ENCODE data around the gene SYNC.
A peak's percentile ranks its signal among the peaks of the same experiment; 100 is the strongest.

The SYNC gene

DNA sequence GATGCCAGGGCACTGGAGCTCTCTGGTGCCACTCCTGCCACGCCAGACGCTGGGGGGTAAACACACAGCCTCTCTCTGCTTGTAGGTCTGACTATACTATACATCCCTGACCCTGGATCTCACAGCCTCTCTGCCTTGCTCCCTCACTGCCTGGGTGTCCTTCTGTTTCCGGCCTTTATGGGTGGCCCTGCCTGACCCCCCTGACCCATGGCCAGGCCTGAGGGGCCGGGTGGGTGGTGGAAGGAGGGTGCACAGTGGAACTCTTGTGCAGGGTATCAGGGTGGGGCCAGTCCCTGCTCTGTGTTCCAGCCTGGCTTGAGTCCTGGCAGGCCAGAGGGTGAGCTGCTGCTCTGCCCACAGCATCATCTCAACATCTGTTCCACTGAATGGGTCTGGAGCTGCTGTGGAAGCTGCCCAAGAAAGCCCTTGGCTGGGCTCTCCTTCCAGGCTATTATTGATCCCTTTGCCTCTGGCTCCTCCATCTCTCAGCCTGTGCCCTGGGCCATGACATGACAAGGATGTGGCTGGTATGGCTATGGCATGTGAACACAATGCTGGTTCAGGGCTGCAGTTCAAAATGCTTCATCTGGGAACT, 17.2 kb upstream of the SYNC start:
- DNase-seq (ENCODE audit: low read depth), result no peak
- H3K4me3 ChIP-seq (ENCODE audit: low read length), result no peak overlapping the region
- TF ChIP-seq, protein P1, sequence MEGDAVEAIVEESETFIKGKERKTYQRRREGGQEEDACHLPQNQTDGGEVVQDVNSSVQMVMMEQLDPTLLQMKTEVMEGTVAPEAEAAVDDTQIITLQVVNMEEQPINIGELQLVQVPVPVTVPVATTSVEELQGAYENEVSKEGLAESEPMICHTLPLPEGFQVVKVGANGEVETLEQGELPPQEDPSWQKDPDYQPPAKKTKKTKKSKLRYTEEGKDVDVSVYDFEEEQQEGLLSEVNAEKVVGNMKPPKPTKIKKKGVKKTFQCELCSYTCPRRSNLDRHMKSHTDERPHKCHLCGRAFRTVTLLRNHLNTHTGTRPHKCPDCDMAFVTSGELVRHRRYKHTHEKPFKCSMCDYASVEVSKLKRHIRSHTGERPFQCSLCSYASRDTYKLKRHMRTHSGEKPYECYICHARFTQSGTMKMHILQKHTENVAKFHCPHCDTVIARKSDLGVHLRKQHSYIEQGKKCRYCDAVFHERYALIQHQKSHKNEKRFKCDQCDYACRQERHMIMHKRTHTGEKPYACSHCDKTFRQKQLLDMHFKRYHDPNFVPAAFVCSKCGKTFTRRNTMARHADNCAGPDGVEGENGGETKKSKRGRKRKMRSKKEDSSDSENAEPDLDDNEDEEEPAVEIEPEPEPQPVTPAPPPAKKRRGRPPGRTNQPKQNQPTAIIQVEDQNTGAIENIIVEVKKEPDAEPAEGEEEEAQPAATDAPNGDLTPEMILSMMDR (conservative IDR thresholded peaks at IDR 0.05; ENCODE audit: low read length), result no peak

DNA sequence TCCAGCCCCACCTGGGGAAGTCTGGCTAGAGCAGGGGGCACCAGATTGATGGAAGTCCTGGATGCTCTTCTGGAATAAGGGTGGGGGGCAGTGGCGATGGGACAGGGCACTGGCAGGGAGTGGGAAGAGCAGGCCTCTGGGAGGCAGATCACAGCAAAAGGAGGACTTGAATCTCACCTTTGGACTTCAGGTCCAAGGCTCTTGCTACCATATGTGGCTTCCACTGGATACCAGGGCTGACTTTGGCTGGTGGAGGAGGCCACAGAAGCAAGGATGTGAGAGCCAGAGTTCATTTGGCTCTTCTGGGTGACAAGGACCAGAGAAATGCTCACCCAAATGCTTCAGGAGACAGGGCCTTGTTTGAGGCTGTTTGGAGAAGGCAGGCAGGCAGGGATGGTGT, 16.0 kb upstream of the SYNC start:
- no peak for DNase-seq (ENCODE audit: low read depth)

DNA sequence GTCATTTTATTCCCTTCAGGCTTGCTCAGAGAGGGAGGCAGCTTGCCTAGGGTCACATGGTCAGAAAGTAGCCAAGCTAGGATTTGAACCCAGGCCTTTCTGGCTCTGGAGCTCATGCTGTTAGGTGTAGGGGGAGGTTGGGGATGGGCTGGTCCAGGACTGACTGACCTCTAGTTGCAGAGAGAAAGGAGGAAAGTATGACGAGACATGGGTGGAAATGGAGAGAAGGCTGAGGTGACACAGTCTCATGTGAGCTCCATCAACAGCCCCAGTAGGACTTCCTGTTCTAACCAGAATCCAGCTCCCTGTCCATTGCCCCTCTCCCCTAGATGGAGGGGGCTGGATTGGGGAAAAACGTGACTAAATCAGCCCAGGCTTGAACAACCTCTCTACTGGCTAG, 15.5 kb upstream of the SYNC start:
- H3K4me3 ChIP-seq (ENCODE audit: low read length), result no peak overlapping the region
- no peak for DNase-seq (ENCODE audit: low read depth)
- TF ChIP-seq, protein P1 (conservative IDR thresholded peaks at IDR 0.05; ENCODE audit: low read length), result no peak

More for the DNA sequence above, 16.0 kb upstream of the SYNC start:
- TF ChIP-seq, protein P1 (conservative IDR thresholded peaks at IDR 0.05; ENCODE audit: low read length), result no peak
- no peak overlapping the region for H3K4me3 ChIP-seq (ENCODE audit: low read length)

DNA sequence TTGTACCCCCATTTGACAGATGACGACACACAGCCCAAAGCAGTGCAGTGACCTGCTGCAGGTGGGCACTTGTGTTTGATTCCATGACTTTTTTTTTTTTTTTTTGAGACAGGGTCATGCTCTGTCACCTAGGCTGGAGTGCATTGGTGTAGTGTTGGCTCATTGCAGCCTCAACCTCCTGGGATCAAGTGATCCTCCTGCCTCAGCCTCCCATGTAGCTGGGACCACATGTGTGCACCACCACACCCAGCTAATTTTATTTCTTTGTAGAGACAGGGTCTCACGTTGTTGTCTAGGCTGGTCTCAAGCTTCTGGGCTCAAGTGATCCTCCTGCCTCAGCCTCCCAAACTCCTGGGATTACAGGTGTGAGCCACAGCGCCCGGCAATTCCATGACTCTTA, 14.9 kb upstream of the SYNC start:
- no peak for DNase-seq (ENCODE audit: low read depth)
- TF ChIP-seq, protein P1 (conservative IDR thresholded peaks at IDR 0.05; ENCODE audit: low read length), result no peak
- no peak overlapping the region for H3K4me3 ChIP-seq (ENCODE audit: low read length)

DNA sequence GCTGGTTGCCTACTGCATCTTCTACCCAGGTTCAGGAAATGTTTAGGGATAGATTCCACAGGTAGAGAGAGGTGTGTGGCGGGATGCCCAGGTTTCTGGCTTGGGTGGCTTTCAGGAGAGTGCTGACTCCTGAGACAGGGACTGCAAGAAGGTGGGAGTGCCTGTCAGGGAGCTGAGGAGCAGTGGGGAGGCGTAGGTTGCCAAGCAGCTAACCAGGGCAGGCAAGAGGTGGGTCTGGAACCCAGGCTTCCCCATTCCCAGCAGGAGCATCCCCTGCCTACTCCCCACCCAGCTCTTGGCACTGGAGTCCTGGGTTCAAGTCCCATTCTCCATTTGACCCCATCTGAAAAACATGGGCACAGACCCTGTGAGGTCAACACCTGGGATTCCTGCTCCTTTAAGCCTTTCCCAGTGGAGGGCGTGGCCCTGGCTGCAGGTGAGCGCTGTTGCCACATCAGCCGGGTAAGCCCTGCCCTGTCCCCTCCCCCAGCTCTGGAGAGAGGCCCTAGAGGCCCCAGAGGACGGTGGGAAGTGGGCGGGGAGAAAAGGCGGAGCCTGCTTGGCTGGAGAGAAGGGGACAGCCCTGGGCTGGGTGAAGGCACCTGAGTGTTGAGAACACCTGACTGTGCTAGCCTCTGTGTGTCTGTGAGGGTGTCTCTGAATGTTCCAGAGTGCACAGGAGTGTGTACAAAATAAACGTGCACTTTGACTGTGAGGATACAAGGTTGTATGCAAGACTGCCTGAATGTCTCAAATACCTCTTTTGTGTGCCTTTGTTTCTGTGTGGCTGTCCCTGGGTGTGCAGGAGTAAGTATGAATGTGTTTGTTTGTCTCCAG, 14.0 kb upstream of the SYNC start:
- TF ChIP-seq, protein P1 (conservative IDR thresholded peaks at IDR 0.05; ENCODE audit: low read length), result no peak
- no peak for DNase-seq (ENCODE audit: low read depth)
- no peak overlapping the region for H3K4me3 ChIP-seq (ENCODE audit: low read length)

DNA sequence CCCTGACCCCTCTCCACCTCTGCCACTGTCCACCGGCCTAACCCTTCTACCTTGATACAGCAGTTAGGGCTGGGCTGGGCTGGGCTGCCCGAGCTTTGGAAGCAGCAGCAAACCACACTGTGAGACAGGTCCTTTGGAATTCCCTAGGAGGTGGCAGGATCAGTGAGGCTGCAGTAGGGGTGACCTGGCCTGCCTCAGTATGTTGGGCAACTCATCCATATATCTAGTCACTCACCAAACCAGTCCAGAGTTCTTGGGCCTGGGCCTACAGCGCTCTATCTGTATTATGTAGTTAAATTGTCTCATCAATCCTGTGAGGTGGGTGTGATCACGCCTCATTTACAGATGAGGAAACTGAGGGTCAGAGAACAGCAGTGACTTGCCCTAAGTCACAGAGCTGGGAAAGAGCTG, 13.3 kb upstream of the SYNC start:
- no peak overlapping the region for H3K4me3 ChIP-seq (ENCODE audit: low read length)
- peak; percentile 33 for DNase-seq (ENCODE audit: low read depth)
- TF ChIP-seq, protein P1 (conservative IDR thresholded peaks at IDR 0.05; ENCODE audit: low read length), result no peak

DNA sequence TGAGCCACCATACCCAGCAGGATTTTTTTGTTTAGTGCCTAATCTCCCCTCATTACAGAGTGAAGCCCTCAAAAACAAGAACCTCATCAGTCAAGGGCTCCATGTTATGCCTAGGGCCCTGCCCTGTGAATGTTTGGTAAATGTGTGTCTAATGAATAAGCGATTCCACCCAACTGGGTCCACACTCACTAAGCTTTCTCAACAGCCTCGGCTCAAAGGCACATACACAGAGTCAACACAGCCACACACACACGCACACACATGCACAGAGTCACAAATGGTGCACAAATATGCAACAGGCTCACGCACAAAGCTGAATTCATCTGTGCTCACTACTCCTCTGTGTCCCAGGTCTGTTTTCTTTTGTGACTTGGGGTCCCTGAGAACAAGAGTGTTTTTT, 11.7 kb upstream of the SYNC start:
- TF ChIP-seq, protein P1 (conservative IDR thresholded peaks at IDR 0.05; ENCODE audit: low read length), result no peak
- DNase-seq (ENCODE audit: low read depth), result no peak
- H3K4me3 ChIP-seq (ENCODE audit: low read length), result no peak overlapping the region
